AG09319 (cell line): Measurements from ENCODE around the gene FABP7.

Experiments
- DNase-seq: peaks from one replicate; pipeline ENCODE4 v3.0.0-alpha.2; 2010; ENCODE audit warnings: low read depth; ENCODE audit errors: extremely low read depth
- TF ChIP-seq, protein P1 (sequence below): IDR thresholded peaks from 2 replicates; pipeline ENCODE4 v1.5.1; 2011; ENCODE audit warnings: low read depth, mild to moderate bottlenecking, inconsistent platforms, low read length, moderate library complexity

FABP7 gene

GRCh38 chr6:122779667-122780066 is at the start of gene FABP7:
FABP7 (plus strand) TSS chr6:122779716; CDS start chr6:122779795, 79 bp downstream.
- TF ChIP-seq, protein P1, sequence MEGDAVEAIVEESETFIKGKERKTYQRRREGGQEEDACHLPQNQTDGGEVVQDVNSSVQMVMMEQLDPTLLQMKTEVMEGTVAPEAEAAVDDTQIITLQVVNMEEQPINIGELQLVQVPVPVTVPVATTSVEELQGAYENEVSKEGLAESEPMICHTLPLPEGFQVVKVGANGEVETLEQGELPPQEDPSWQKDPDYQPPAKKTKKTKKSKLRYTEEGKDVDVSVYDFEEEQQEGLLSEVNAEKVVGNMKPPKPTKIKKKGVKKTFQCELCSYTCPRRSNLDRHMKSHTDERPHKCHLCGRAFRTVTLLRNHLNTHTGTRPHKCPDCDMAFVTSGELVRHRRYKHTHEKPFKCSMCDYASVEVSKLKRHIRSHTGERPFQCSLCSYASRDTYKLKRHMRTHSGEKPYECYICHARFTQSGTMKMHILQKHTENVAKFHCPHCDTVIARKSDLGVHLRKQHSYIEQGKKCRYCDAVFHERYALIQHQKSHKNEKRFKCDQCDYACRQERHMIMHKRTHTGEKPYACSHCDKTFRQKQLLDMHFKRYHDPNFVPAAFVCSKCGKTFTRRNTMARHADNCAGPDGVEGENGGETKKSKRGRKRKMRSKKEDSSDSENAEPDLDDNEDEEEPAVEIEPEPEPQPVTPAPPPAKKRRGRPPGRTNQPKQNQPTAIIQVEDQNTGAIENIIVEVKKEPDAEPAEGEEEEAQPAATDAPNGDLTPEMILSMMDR, result no peak
- DNase-seq, result no peak

DNA sequence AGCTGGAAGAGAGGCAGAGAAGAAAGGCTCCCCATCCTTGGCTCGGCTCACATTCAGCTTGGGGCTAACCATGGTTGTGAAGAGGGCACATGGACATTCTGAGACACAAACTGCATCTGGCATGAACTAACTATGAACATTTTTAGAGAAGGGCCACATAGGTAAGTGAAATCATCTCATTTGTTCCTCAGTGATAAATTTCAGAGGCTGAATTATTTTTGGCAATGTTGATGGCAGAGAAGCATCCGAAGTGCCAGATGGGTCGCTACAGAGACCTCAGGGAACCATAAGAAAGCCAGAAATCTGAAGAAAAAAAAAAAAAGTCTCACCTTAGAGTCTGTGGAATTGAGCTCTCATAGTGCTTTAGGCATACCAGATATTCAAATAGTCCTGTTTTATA is 49.2 kb upstream of the FABP7 start:
- TF ChIP-seq, protein P1, result no peak
- DNase-seq, result no peak

DNA sequence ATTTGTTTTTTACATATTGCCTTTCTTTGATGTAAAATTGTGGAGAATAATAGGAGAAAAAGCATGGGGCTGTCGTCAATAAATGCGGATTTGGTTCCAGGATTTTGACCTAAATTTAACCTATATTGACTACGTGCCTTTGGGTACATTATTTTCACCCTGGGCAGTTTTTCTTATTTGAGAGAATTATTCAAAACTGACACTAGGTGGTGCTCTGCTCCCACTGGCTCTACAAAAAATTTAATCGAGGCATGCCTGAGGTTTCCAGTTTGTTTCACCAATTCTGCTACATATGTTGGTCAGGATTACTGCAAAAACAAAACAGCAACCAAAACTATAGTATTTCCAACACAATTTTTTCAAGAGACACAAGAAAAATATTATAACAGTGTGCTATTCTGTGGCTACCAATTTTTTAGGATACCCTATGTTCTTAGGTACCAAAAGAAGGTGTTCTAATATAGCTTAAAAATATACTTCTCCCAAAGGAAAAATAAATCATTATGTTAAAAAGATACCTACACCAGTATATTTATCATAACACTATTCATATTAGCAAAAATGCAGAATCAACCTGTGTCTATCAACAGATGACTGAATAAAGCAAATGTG is 48.6 kb upstream of the FABP7 start:
- no peak for DNase-seq
- TF ChIP-seq, protein P1, result peak; percentile 71

- no peak for DNase-seq
- TF ChIP-seq, protein P1, result no peak
These were observed 46.3 kb upstream of the FABP7 start for GRCh38 chr6:122733259-122733658.

DNA sequence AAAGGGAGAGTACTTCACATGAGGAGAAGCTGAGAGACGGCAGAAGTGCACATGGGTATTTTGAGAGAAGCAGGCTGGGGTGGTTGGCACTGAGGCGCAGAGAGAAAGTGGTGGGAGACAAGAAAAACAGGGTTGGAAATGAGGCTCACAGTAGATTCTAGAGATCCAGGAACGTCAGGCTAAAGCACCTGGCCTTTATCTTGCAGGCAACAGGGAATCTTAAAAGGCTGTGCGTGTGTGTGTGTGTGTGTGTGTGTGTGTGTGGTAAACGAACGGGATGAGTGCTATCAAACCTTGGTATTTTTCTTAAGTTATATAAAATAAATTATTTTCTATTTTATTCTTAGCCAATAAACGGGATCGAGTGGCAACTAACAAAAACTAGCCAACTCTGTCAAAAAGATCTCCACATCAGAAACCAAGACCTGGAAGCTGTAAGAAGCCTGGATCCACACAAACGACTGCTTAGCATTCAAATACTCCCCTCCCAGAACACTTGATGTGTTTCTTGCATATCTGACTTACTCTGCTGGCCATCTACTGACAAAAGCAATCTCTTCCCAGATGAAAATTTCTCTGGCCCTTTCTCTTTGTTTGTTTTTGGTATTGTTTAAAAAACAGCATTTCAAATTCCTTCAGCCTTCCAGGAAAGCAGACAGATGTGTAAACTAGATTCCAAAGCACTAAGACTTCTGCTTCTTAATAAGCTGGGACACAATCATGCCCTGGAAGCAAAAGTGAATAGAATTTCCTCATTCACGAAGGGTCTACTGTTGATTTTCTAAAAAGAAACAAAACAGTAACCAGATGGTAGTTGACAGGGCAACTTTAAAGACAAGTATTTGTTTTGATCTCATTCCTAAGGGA is 44.8 kb upstream of the FABP7 start:
- DNase-seq, result no peak

DNA sequence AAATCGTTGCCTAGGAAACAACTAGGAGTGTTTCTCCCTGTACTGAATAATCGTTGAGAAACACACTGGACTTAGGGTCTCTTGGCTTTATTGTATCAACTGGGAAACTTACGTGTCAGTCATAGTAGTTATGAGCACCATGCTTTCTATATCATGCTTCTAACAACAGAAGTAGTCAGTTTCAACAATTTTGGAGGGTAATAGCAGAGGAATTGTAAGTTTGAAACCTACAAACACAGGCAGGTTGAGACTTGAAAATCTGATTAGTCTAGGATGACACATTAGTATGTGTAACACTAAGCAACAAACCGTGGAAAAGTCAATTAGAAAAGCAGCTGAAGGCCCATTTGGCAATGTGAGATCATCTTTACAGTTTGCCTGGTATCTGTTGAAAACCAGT is 43.9 kb upstream of the FABP7 start:
- no peak for DNase-seq
- TF ChIP-seq, protein P1, result no peak

More for the DNA sequence above, 44.8 kb upstream of the FABP7 start:
- TF ChIP-seq, protein P1, result no peak

DNA sequence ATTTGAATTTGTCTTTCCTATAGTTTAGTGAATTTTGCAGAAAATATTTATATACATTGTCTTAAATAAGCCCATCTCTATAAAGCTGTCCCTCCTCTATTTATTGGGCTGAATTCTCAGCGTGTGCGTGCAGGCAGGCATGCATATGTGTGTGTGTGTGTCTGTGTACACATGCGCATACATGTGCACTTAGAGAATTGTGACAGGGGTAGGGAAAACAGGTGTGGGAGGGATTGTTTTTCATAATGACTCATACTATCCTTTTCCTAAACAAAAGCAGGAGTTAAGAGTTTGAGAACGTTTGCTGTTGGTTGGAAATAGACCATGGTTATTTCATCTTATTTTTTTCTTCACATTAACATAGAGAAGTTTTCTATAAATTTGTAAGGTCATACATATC is 43.4 kb upstream of the FABP7 start:
- TF ChIP-seq, protein P1, result no peak
- DNase-seq, result no peak
